K562 (cell line): Measurements from ENCODE around the gene GP1BA. TPM values are rescaled to one million over a fixed set of nuclear protein-coding genes. Genes with fewer than 3 reads are reported as not detected.
A peak's percentile ranks its signal among the peaks of the same experiment; 100 is the strongest.

Experiments
- CBFA2T2 ChIP-seq: fragments of 450-650 bp; conservative IDR thresholded peaks from 2 replicates; pipeline ENCODE4 v1.6.1; 2017; ENCODE audit warnings: mild to moderate bottlenecking
- GATA2 ChIP-seq: sonication (generic); formaldehyde crosslinking; IDR thresholded peaks from 2 replicates; pipeline ENCODE4 v1.4.0; 2020; ENCODE audit warnings: mild to moderate bottlenecking, missing genetic modification reagents
- GTF2F1 ChIP-seq: IDR thresholded peaks from 2 replicates; pipeline ENCODE4 v1.6.1; 2011; ENCODE audit warnings: low read depth, low read length, improper control_type of control experiment
- HINFP ChIP-seq: fragments of 450-650 bp; conservative IDR thresholded peaks from 2 replicates; pipeline ENCODE4 v1.6.1; 2016; ENCODE audit warnings: missing genetic modification characterization, low read depth, mild to moderate bottlenecking, control low read depth, missing compliant biosample characterization
- KAT7 ChIP-seq: sonication (generic); formaldehyde crosslinking; IDR thresholded peaks from 2 replicates; pipeline ENCODE4 v1.8.0; 2022; ENCODE audit warnings: missing genetic modification reagents, mild to moderate bottlenecking, borderline replicate concordance
- MCM3 ChIP-seq: fragments of 450-650 bp; IDR thresholded peaks from 2 replicates; pipeline ENCODE4 v1.6.1; 2016
- MCM5 ChIP-seq: fragments of 450-650 bp; IDR thresholded peaks from 2 replicates; pipeline ENCODE4 v1.6.1; 2016; ENCODE audit warnings: low read depth
- NFATC3 ChIP-seq: fragments of 450-650 bp; IDR thresholded peaks from 2 replicates; pipeline ENCODE4 v1.6.1; 2017; ENCODE audit warnings: mild to moderate bottlenecking
- NR0B1 ChIP-seq: fragments of 450-650 bp; IDR thresholded peaks from one replicate; pipeline ENCODE4 v1.6.1; 2018; ENCODE audit warnings: mild to moderate bottlenecking, moderate library complexity; ENCODE audit not compliant: partially characterized antibody
- SMARCB1 ChIP-seq: IDR thresholded peaks from 2 replicates; pipeline ENCODE4 v1.6.1; 2011; ENCODE audit warnings: improper control_type of control experiment, low read depth; ENCODE audit not compliant: insufficient read length
- TEAD1 ChIP-seq, 2 experiments: fragments of 450-650 bp in 1 of 2; sonication (generic) in 1 of 2; formaldehyde crosslinking; IDR thresholded peaks; 2 replicates each; pipeline versions ENCODE4 v1.4.0 to v1.8.0; 2020 to 2022; ENCODE audit warnings: mild to moderate bottlenecking in 2 of 2, missing genetic modification reagents in 1 of 2
- U2AF2 ChIP-seq: fragments of 200-400 bp; formaldehyde crosslinking; optimal IDR thresholded peaks from 2 replicates; pipeline ENCODE3; 2017; ENCODE audit warnings: low read depth, mild to moderate bottlenecking, low read length
- UBTF ChIP-seq, 2 experiments: IDR thresholded peaks; 2 replicates each; pipeline ENCODE4 v1.6.1; 2012; ENCODE audit warnings: improper control_type of control experiment in 2 of 2, low read depth in 2 of 2, low read length in 2 of 2, borderline replicate concordance in 1 of 2
- ZBED1 ChIP-seq: IDR thresholded peaks from 2 replicates; pipeline ENCODE4 v1.6.1; 2014
- ZNF175 ChIP-seq: fragments of 200-800 bp; sonication (Bioruptor generic); IDR thresholded peaks from 2 replicates; pipeline ENCODE4 v1.6.1; 2016; ENCODE audit warnings: low read depth, mild to moderate bottlenecking, missing genetic modification characterization, missing compliant biosample characterization
- ZNF274 ChIP-seq: IDR thresholded peaks from 2 replicates; pipeline ENCODE4 v1.6.1; 2011; ENCODE audit warnings: low read depth, mild to moderate bottlenecking, low read length, moderate library complexity, borderline replicate concordance
- ZNF449 ChIP-seq: fragments of 250-450 bp; sonication (Bioruptor Pico); IDR thresholded peaks from 2 replicates; pipeline ENCODE4 v1.8.0; 2022; ENCODE audit warnings: moderate library complexity, mild to moderate bottlenecking, inconsistent platforms
- ZNF551 ChIP-seq: fragments of 250-450 bp; sonication (Bioruptor Pico); IDR thresholded peaks from 2 replicates; pipeline ENCODE4 v1.5.0; 2021; ENCODE audit warnings: mild to moderate bottlenecking, moderate library complexity
- polyA plus RNA-seq, 8 experiments: library from polyadenylated mRNA; depleted of rRNA in 4 of 8; stranded (reverse) in 5 of 8; unstranded in 3 of 8; fragments of >200 nt; fragmentation: Nextera tagmentation in 2 of 8; fragmentation: Illumina TruSeq in 1 of 8; extraction: Ambion mirVana in 2 of 8; extraction: Trizol in 1 of 8; gene quantifications; 2 replicates each; pipeline versions ENCODE4 v1.2.1 to v1.2.3, GENCODE V29; 2011 to 2014; ENCODE audit warnings: inconsistent platforms in 1 of 8, missing spikeins in 1 of 8
- total RNA-seq, 7 experiments: library from RNA; depleted of rRNA in 6 of 7; stranded (reverse); fragments of >200 nt in 6 of 7; fragmentation: Illumina TruSeq in 2 of 7; extraction: Trizol in 2 of 7; gene quantifications; 2 replicates each; pipeline versions ENCODE4 v1.2.1 to v1.2.3, GENCODE V29; 2011 to 2021; ENCODE audit warnings: low replicate concordance in 1 of 7

Gene GP1BA
- total and polyA plus RNA-seq, 9 of the 15 experiments (the other 6 are each of a cell fraction or from before 2014, with no cell fraction given), result 0.01 TPM; not detected in 8

- TF ChIP-seq UBTF (IDR thresholded peaks at IDR 0.05; ENCODE audit: borderline replicate concordance in 1 of 2, low read depth in 2 of 2, low read length in 2 of 2), result peak in 1 of 2 experiments; percentile 38; a peak in 2 of 4 replicates
- TF ChIP-seq CBFA2T2, result no peak
- TF ChIP-seq HINFP (tag), result no peak
- TF ChIP-seq SMARCB1, result no peak
- TF ChIP-seq MCM5, result no peak
- TF ChIP-seq NR0B1, result no peak
- peak; percentile 1; the same call in 1 of the 2 replicates for TF ChIP-seq GTF2F1
- no peak for TF ChIP-seq ZNF274
- no peak for TF ChIP-seq ZBED1
- no peak for TF ChIP-seq ZNF449
- no peak for TF ChIP-seq KAT7
- no peak for TF ChIP-seq ZNF175 (CRISPR knock-in tag)
- no peak for TF ChIP-seq ZNF551 (CRISPR knock-in tag)
- TF ChIP-seq NFATC3, result no peak
- no peak for TF ChIP-seq MCM3
- TF ChIP-seq GATA2 (CRISPR knock-in tag), result no peak
- no peak for TF ChIP-seq U2AF2
- TF ChIP-seq TEAD1 (CRISPR knock-in tag; IDR thresholded peaks at IDR 0.05), result peak; percentile 15 to 94; a peak in 2 of 4 replicates
These were observed 34.9 kb downstream of the GP1BA start (continued) for GRCh38 chr17:4966844-4967538.
